Left ventricle myocardium inferior (tissue), 1 donor: ENCODE results near the gene CHID1. TPM values are rescaled to one million over a fixed set of nuclear protein-coding genes. Genes with fewer than 3 reads are reported as not detected.

Source experiments
- DNase-seq: peaks from one replicate; pipeline ENCODE4 v3.0.0-alpha.2; 2020
- H3K27ac ChIP-seq: fragments of 200-600 bp; replicated peaks from 2 replicates; pipeline ENCODE4 v1.8.0; 2021
- H3K27me3 ChIP-seq: fragments of 200-600 bp; 2 replicates; pipeline ENCODE4 v1.8.0; 2021; ENCODE audit warnings: low read depth
- H3K36me3 ChIP-seq: fragments of 200-600 bp; 2 replicates; pipeline ENCODE4 v1.8.0; 2021
- H3K4me1 ChIP-seq: fragments of 200-600 bp; 2 replicates; pipeline ENCODE4 v1.8.0; 2021
- H3K4me3 ChIP-seq: fragments of 200-600 bp; 2 replicates; pipeline ENCODE4 v1.8.0; 2021; ENCODE audit warnings: mild to moderate bottlenecking, moderate library complexity
- H3K9me3 ChIP-seq: fragments of 200-600 bp; replicated peaks from 2 replicates; pipeline ENCODE4 v1.8.0; 2021
- CTCF ChIP-seq: fragments of 200-600 bp; IDR thresholded peaks from 2 replicates; pipeline ENCODE4 v1.8.0; 2021; ENCODE audit warnings: antibody characterized with exemption, mild to moderate bottlenecking, borderline replicate concordance
- intact Hi-C: fragments of 100-400 bp; cut with micrococcal nuclease; formaldehyde crosslinking; loops from one replicate; pipeline ENCODE4 v1.11.0; 2022
- total RNA-seq: library from RNA; stranded (reverse); fragmentation: NEBNext Ultra II Directional; extraction: Animal tissue kit (Norgen Biotek cat#: 25700); gene quantifications from one replicate; pipeline ENCODE4 v1.2.1, GENCODE V29; 2021
- donor health status: DM: no; HTN: yes; CAD: no; lungs with severe emphysema.

CHID1 gene
- total RNA-seq, 1 donor from 2014 or later, result 54.2 TPM

DNA sequence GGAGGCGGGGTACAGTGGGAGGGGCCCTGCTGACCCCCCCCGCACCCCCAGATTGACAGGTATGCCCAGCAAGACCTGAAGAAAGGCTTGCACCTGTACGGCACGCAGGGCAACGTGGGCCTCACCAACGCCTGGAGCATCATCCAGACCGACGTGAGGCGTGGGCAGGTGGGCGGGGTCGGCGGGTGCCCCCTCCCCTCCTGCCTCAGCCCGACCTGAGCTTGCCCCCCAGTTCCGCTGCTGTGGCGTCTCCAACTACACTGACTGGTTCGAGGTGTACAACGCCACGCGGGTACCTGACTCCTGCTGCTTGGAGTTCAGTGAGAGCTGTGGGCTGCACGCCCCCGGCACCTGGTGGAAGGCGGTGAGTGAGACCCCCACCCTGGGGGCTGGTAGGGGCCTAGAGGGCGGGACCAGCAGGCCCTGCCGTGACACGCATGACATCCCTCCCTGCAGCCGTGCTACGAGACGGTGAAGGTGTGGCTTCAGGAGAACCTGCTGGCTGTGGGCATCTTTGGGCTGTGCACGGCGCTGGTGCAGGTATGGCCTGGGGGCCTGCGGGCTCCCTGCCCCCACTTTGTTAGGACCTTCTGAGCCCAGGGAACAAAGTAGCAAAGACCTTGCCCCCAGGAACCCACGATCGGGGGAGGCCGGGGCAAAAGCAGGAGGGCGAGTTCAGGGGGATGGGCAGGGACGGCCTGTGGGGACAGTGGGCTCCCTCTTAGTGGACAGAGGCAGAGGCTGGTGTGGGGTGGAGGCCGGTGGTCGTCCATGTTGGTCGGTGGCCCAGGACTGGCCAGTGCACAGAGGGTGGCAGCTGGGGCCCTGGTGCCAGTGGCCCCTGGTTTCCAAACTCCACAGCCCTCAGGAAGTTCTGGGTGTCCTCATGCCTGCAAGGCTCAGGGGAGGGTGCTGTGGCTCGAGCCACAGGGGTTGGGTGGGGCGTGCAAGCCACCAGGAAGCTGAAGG is 44.9 kb downstream of the CHID1 start:
- Histone ChIP-seq H3K4me3 (no peak overlapping the region), H3K4me1 (peaks cover 13% of the 10 kb centered on the region), H3K27ac (no peak overlapping the region), H3K27me3 (no peaks in the 10 kb centered on the region), H3K9me3 (no peaks in the 10 kb centered on the region), H3K36me3 (peaks cover 45% of the 10 kb centered on the region)
- DNase-seq, result no peak
- intact Hi-C loops, result no loop called here
- no peak for TF ChIP-seq CTCF

DNA sequence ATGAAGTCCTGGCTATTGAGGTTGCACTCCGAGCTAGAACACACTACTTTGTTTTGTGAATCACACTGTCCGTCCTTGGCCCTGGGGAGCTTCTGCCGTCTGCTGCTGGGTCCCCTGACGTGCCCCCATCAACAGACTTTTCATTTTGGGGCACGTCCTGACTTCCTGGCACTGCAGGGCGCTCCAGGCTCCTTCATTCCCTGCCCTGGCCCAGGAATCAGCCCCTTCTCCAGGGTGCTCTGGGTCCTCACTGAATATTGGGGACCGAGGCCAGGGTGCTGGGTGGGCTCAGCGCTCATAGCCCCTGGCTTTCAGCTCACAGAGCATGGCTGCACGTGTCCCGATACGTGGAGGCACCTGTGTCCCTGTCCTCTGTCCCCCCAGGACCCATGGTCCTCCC is 45.7 kb downstream of the CHID1 start:
- H3K27ac ChIP-seq, result no peak overlapping the region
- intact Hi-C loops, result no loop called here
- H3K4me3 ChIP-seq, result no peak overlapping the region
- H3K36me3 ChIP-seq, result peaks cover 45% of the 10 kb centered on the region
- H3K4me1 ChIP-seq, result peaks cover 21% of the 10 kb centered on the region
- no peaks in the 10 kb centered on the region for H3K27me3 ChIP-seq
- DNase-seq, result no peak
- no peaks in the 10 kb centered on the region for H3K9me3 ChIP-seq
- TF ChIP-seq CTCF, result no peak

DNA sequence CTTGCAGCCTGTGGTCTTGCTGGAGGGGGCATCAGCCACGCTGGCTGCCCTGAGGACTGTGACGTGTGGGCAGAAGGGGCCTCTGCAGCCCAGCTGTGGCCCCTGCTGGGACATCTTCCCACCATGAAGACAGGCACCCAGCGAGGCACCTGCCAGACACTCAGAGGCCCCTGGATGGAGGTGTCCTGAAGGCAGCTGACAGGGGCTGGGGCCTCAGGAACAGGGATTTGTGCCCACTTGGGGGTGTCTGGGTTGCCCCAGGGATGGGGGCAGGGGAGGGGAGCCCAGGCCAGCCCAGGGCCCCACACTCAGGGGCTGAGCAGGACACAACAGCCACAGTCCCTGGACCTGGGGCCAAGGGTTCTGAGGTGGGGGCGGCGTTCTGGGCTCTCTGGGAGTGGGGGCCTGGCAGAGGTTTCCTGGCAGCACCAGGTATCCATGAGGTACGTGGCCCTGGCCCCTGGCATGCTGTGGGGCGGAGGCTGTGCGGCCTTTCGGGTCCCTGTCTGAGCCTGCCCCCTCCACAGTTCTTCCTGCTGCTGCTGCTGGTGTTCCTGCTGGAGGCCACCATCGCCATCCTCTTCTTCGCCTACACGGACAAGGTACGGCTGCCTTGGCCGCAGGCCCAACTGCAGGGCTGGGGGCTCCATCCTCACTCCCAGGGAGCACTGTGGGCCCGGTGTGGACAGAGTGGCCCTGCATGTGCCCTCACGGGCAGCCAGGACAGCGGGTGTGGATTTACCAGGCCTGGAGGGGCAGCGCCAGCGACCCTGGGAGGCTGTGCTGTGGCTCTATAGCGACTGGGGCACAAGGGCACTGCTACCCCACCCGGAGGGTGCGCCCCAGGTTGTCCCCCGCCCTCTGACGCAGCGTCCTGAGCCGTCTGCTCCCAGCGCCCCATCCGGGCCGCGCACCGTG is 46.4 kb downstream of the CHID1 start:
- intact Hi-C loops, result no loop called here
- no peaks in the 10 kb centered on the region for H3K9me3 ChIP-seq
- H3K36me3 ChIP-seq, result peaks cover 45% of the 10 kb centered on the region
- no peak for DNase-seq
- H3K4me1 ChIP-seq, result peaks cover 27% of the 10 kb centered on the region
- no peak for TF ChIP-seq CTCF
- H3K4me3 ChIP-seq, result no peak overlapping the region
- no peaks in the 10 kb centered on the region for H3K27me3 ChIP-seq
- H3K27ac ChIP-seq, result no peak overlapping the region

DNA sequence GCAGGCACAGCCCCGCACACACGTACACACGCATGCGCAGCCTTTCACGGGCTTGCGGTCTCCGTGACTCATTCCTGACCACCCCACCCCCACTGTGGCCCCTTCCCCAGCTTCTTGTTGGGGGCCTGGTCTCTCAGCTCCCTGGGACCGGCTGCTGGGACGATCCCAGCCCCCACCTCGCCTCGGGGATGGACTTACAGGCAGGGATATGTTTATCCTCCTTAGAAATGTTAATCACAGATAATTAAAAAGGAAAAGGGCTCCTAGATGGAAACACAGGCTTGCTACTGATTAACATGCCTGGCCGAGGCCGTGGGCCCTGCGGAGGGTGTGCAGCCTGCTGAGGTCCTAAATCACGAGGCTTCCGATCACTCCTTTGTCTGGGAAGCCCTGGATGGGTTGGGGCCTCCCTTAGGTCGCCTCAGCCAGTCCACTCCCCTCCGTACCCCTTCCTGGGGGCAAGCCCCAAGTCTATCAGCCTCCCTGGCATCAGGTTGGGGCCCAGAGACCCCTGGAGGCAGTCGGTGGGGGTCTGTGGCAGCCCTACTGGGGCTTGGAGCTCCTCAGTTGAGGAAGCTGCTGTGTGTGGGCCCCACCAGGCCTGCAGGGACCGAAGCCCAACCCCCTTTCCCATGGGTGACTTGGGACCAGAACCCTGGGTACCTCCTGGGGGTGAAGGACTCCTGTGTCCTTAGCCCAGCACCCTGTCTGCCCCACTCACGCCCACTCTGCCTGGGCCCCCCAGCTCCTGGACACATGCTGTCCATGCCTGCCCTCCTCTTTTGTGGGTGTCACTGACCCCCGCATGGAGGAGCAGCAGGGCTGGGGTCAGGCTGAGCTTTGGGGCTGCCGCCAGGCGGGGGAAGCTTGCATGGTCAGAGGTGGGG is 47.3 kb downstream of the CHID1 start:
- no peak for DNase-seq
- intact Hi-C loops, result no loop called here
- no peak for TF ChIP-seq CTCF
- Histone ChIP-seq H3K36me3 (peaks cover 45% of the 10 kb centered on the region), H3K27me3 (no peaks in the 10 kb centered on the region), H3K27ac (no peak overlapping the region), H3K9me3 (no peaks in the 10 kb centered on the region), H3K4me3 (no peak overlapping the region), H3K4me1 (peaks cover 27% of the 10 kb centered on the region)

GRCh38 chr11:862696-863022 is 48.0 kb downstream of the CHID1 start:
- TF ChIP-seq CTCF, result no peak
- no peak for DNase-seq
- Histone ChIP-seq H3K4me3 (no peak overlapping the region), H3K27me3 (no peaks in the 10 kb centered on the region), H3K36me3 (peaks cover 45% of the 10 kb centered on the region), H3K27ac (peak overlapping the region; percentile 5), H3K9me3 (no peaks in the 10 kb centered on the region), H3K4me1 (peaks cover 29% of the 10 kb centered on the region)
- intact Hi-C loops, result no loop called here
